Lower leg skin (tissue), 3 donors: Measurements from ENCODE around the gene YY2.

ENCODE experiments used
- CTCF ChIP-seq, 3 donors: fragments of 450-650 bp; IDR thresholded peaks; one replicate each; pipeline ENCODE4 v1.5.1; 2016; ENCODE audit warnings: antibody characterized with exemption in 3 of 3, mild to moderate bottlenecking in 3 of 3, moderate library complexity in 2 of 3
- POLR2A ChIP-seq, 2 donors: fragments of 450-650 bp; IDR thresholded peaks; one replicate each; pipeline ENCODE4 v1.6.1; 2016 to 2017; ENCODE audit warnings: antibody characterized with exemption in 2 of 2, mild to moderate bottlenecking in 1 of 2, moderate library complexity in 1 of 2

- TF ChIP-seq CTCF (IDR thresholded peaks at IDR 0.05) (no peak), POLR2A (IDR thresholded peaks at IDR 0.05) (no peak)
Observed at GRCh38 chrX:21831496-21831895, 24.3 kb upstream of the YY2 start.
